Measurements from ENCODE around the gene ANKUB1. TPM values are rescaled to one million over a fixed set of nuclear protein-coding genes. Genes with fewer than 3 reads are reported as not detected.

ANKUB1 gene
- total RNA-seq, 2 experiments from 2014 or later, result not detected

GRCh38 chr3:149713730-149714654 is 78.4 kb downstream of the ANKUB1 start:
- no peaks in the 10 kb centered on the region for H3K4me1 ChIP-seq (ENCODE audit: insufficient read depth, low read length)
- no peak for TF ChIP-seq CTCF (IDR thresholded peaks at IDR 0.05)
- ChIA-PET CTCF (no interaction called here), POLR2A (no interaction called here)
- no peaks in the 10 kb centered on the region for H3K36me3 ChIP-seq (ENCODE audit: insufficient read depth, low read length)
- H3K27ac ChIP-seq (ENCODE audit: low read depth in 1 of 2, low read length in 2 of 2), result no peak overlapping the region
- no peaks in the 10 kb centered on the region for H3K27me3 Mint-ChIP-seq
- no peak overlapping the region for H3K4me3 ChIP-seq (ENCODE audit: low read length)
- H3K27me3 ChIP-seq (ENCODE audit: control insufficient read depth in 1 of 2, insufficient read depth in 2 of 2, low read length in 2 of 2), result no peaks in the 10 kb centered on the region
- H3K9me3 ChIP-seq (ENCODE audit: control insufficient read depth in 1 of 2, insufficient read depth in 1 of 2, low read length in 2 of 2), result no peaks in the 10 kb centered on the region
- ATAC-seq (ENCODE audit: poor library complexity) (no peak), DNase-seq (no peak)
- intact Hi-C loops (cut with DNase I, micrococcal nuclease), result loop anchor here in 1 of 2 experiments (10.0 kb wide), 1 partner anchor 199 kb away; no protein-coding TSS in a partner anchor
- no peak overlapping the region for H3K4me3 Mint-ChIP-seq
- no peaks in the 10 kb centered on the region for H3K9me3 Mint-ChIP-seq
- no peaks in the 10 kb centered on the region for H3K36me3 Mint-ChIP-seq (ENCODE audit: low read depth)
- H3K4me1 Mint-ChIP-seq (ENCODE audit: low read depth), result no peaks in the 10 kb centered on the region
- H3K27ac Mint-ChIP-seq, result no peak overlapping the region

Other genes with a start within 250 kb of the ANKUB1 start
- under 1 TPM; 0.22 to 0.30 TPM for gene WWTR1, start 134.5 kb downstream of the ANKUB1 start, total RNA-seq
- 10 to 100 TPM; 42.0 to 46.8 TPM for gene COMMD2, start 40.1 kb downstream of the ANKUB1 start, total RNA-seq
- gene RNF13, start 20.7 kb upstream of the ANKUB1 start, total RNA-seq, result 10 to 100 TPM; 39.1 to 44.1 TPM
- 10 to 100 TPM; 15.5 to 15.8 TPM for gene PFN2, start 178.3 kb upstream of the ANKUB1 start, total RNA-seq

Measured in CD4-positive, alpha-beta T cell (primary cell).